Aorta (tissue), 5 donors: ENCODE measurements around the gene EPG5. TPM values are rescaled to one million over a fixed set of nuclear protein-coding genes. Genes with fewer than 3 reads are reported as not detected.
"Not testable (repeated sequence)": the region's sequence is repeated elsewhere in the genome, so short reads cannot be mapped to it uniquely, and the experiment has no call there.

ENCODE experiments used
- ATAC-seq: fragments of 200-7000 bp; cut with Tn5 transposase; one replicate; pipeline ENCODE4 v1.9.1; 2022; ENCODE audit warnings: moderate library complexity; ENCODE audit not compliant: low FRiP score
- DNase-seq, 2 donors: peaks; one replicate each; pipeline ENCODE4 v3.0.0-alpha.2; 2020
- H3K27ac ChIP-seq, 2 donors: one replicate each; pipeline ENCODE4 v1.5.1; 2013; ENCODE audit warnings: low read length in 2 of 2, mild to moderate bottlenecking in 2 of 2, moderate library complexity in 2 of 2, control low read depth in 1 of 2, inconsistent platforms in 1 of 2, low read depth in 1 of 2
- H3K27me3 ChIP-seq, 2 donors: one replicate each; pipeline ENCODE4 v1.6.1; 2013; ENCODE audit warnings: control low read depth in 1 of 2, low read length in 1 of 2, mild to moderate bottlenecking in 1 of 2, moderate library complexity in 1 of 2; ENCODE audit not compliant: insufficient read depth in 2 of 2, control insufficient read depth in 1 of 2
- H3K36me3 ChIP-seq, 2 donors: one replicate each; pipeline ENCODE4 v1.6.1; 2013; ENCODE audit warnings: control low read depth in 1 of 2, low read length in 1 of 2, mild to moderate bottlenecking in 1 of 2; ENCODE audit not compliant: insufficient read depth in 2 of 2, control insufficient read depth in 1 of 2
- H3K4me1 ChIP-seq, 2 donors: one replicate each; pipeline ENCODE4 v1.6.1; 2013; ENCODE audit warnings: low read length in 2 of 2, control low read depth in 1 of 2, mild to moderate bottlenecking in 1 of 2, moderate library complexity in 1 of 2; ENCODE audit not compliant: insufficient read depth in 2 of 2, control insufficient read depth in 1 of 2
- H3K4me3 ChIP-seq, 2 donors: one replicate each; pipeline ENCODE4 v1.5.1; 2013; ENCODE audit warnings: low read length in 2 of 2, control low read depth in 1 of 2, mild to moderate bottlenecking in 1 of 2
- H3K9me3 ChIP-seq: one replicate; pipeline ENCODE4 v1.6.1; 2013; ENCODE audit warnings: mild to moderate bottlenecking, low read length; ENCODE audit not compliant: control insufficient read depth
- WGBS, 2 donors: extraction: QIAGEN DNeasy Blood & Tissue Kit; methylation state at CpG; one replicate each; pipeline ENCODE4 v1.1.7; 2013; 5-methylcytosine and 5-hydroxymethylcytosine counted together
- intact Hi-C, 2 donors: fragments of 100-400 bp; cut with DNase I; formaldehyde crosslinking; loops; one replicate each; pipeline versions ENCODE4 v1.14.2 to v1.15.0; 2022
- polyA plus RNA-seq, 2 donors: library from polyadenylated mRNA; stranded (reverse); fragments of 200-250 nt; gene quantifications; one replicate each; pipeline ENCODE4 v1.2.3, GENCODE V29; 2013
- total RNA-seq, 2 donors: library from RNA; stranded (reverse); fragmentation: NEBNext Ultra II Directional; extraction: Animal tissue kit (Norgen Biotek cat#: 25700); gene quantifications; one replicate each; pipeline ENCODE4 v1.2.1, GENCODE V29; 2021
- donor health status: healthy with polysubstance abuse.
- donor health status: Bipolar disorder and iron deficiency.
- donor health status: DM: no; HTN: no; CAD: no.
- donor health status: DM: no; HTN: no; CAD: no.
- donor health status: DM: yes; HTN: yes; CAD: no.

The EPG5 gene
- total and polyA plus RNA-seq, 4 donors = 2.5 to 37.3 (median 19.8) TPM

DNA sequence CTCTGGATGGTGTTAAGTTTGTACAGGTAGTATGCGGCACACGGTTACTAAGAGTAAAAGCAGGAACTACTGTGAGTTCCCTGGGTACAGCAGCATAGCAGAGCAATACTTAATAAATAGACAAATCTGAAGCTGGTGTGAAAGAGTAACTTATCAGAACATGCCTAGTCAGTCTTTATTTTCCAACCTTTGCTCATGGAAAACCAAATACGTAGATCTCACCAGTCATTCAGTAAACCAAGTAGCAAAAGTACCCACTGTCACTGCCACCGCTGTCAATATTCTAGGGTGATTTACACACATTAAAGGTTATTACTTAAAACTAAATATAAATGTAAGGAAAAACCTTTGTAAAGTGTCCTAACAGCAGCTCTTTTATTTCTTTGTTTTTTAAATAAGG, 106.6 kb downstream of the EPG5 start:
- Histone ChIP-seq H3K4me1 (no peaks in the 10 kb centered on the region), H3K27ac (no peak overlapping the region), H3K36me3 (peaks cover 12% of the 10 kb centered on the region in 2 donors), H3K27me3 (no peaks in the 10 kb centered on the region), H3K9me3 (no peaks in the 10 kb centered on the region), H3K4me3 (no peak overlapping the region)
- intact Hi-C loops = loop anchor here in 1 of 2 donors (10.0 kb wide), 1 partner anchor 976 kb away; no protein-coding TSS in a partner anchor
- no peak for DNase-seq
- 84 to 94% methylated on average over 4 of the region's 4 CpGs for WGBS, 2 donors
- no peak for ATAC-seq

DNA sequence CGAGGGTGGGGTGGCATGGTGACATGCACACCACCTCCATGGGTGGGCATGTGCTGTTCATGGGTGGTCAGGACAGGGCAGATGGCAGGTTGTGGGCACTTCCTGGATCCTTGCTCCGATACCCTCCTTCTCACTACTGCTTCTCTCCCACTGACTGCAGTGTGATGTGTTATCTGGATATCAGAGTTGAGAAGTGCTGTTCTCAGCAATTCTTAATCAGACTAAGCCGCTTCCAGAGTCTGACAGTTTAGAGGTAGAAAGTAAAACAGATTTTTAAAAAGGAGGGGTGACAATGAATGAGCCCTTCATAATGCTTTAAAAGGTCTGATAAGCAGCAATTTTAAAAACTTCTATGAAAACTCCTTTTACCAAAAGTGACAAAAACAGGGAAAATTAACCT, 107.8 kb downstream of the EPG5 start:
- 95 to 100% methylated on average over 3 of the region's 3 CpGs for WGBS, 2 donors
- ATAC-seq = no peak

DNA sequence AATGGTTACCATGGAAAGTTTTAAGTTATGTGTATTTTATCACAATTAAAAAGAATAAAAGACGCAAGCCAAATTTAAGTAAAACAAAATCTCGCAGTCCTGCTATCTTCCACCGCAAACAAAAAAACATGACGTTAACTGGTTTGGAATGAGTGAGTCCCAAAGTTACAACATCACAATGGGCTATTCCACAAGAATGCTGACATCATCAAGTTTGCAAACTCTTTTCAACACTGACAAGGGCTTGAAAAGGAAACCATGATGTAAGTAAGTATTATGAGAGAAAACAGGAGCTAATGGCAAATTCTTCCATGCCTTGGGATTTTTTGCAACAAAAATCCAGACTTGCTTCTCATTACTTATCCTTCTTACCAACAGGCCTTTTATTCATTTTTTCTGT, 110.6 kb downstream of the EPG5 start:
- ATAC-seq (no peak), DNase-seq (no peak)
- Histone ChIP-seq H3K4me3 (no peak overlapping the region), H3K9me3 (no peaks in the 10 kb centered on the region), H3K36me3 (peaks cover 13 to 16% of the 10 kb centered on the region in 2 donors), H3K27me3 (no peaks in the 10 kb centered on the region), H3K4me1 (no peaks in the 10 kb centered on the region), H3K27ac (no peak overlapping the region)
- intact Hi-C loops = no loop called here
- 24 to 30% methylated on average over 4 of the region's 4 CpGs for WGBS, 2 donors

More for the DNA sequence above, 107.8 kb downstream of the EPG5 start:
- Histone ChIP-seq H3K27me3 (no peaks in the 10 kb centered on the region), H3K36me3 (peaks cover 9 to 12% of the 10 kb centered on the region in 2 donors), H3K4me1 (no peaks in the 10 kb centered on the region), H3K9me3 (no peaks in the 10 kb centered on the region), H3K27ac (no peak overlapping the region), H3K4me3 (no peak overlapping the region)
- no peak for DNase-seq
- intact Hi-C loops = no loop called here

DNA sequence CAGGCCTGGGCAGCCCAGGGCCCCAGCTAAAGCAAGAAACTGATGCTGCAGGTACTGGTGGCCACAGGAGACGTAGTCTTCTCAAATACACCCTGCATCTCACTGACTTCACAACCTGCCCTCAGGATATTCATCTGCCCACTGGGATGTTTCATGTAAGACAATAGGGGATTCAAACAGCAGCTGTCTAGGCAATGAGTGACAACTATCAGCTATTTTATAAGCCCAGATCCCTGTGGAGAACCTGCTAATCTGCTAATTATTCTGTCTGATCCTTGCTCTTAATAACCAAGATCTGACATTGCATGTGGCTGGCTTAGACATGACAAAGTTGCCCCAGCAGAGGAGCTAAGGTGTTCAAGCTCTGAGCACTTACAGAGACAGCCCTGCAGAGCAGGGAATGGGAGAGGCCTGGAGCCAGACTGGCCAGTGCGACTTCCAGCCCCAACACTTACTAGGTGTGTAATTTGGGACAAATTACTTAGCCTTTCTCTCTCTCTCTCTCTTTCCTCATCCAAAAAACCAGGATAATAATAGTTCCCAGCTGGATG, 113.0 kb downstream of the EPG5 start:
- 70 to 87% methylated on average over 2 of the region's 2 CpGs for WGBS, 2 donors
- Histone ChIP-seq H3K4me3 (no peak overlapping the region), H3K4me1 (no peaks in the 10 kb centered on the region), H3K36me3 (peaks cover 10% of the 10 kb centered on the region in 2 donors), H3K9me3 (no peaks in the 10 kb centered on the region), H3K27me3 (no peaks in the 10 kb centered on the region), H3K27ac (no peak overlapping the region)
- ATAC-seq (no peak), DNase-seq (no peak)
- intact Hi-C loops = no loop called here

DNA sequence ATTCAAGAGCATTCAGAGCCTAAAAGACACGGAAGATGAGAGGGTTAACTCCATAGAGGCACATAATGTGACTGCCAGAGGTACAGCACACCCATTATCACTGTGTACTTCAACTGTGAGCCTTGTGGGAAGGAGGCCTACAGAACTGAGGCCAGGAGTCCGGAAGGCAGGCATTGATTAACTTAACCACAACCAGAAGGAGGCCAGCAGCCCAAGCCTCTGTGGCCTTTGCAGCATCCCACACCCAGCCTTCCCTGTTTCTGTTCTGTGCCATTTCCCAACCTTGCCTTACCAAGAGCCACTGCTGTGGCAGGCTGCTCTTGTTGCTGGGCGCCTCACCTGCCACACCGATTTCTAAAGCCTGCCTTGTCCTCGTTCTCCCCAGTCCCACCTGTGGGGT, 114.5 kb downstream of the EPG5 start:
- Histone ChIP-seq H3K4me3 (no peak overlapping the region), H3K36me3 (peaks cover 4 to 10% of the 10 kb centered on the region in 2 donors), H3K4me1 (no peaks in the 10 kb centered on the region), H3K27ac (no peak overlapping the region), H3K9me3 (no peaks in the 10 kb centered on the region), H3K27me3 (no peaks in the 10 kb centered on the region)
- 84 to 91% methylated on average over 5 of the region's 5 CpGs for WGBS, 2 donors
- DNase-seq (no peak), ATAC-seq (no peak)
- intact Hi-C loops = no loop called here

DNA sequence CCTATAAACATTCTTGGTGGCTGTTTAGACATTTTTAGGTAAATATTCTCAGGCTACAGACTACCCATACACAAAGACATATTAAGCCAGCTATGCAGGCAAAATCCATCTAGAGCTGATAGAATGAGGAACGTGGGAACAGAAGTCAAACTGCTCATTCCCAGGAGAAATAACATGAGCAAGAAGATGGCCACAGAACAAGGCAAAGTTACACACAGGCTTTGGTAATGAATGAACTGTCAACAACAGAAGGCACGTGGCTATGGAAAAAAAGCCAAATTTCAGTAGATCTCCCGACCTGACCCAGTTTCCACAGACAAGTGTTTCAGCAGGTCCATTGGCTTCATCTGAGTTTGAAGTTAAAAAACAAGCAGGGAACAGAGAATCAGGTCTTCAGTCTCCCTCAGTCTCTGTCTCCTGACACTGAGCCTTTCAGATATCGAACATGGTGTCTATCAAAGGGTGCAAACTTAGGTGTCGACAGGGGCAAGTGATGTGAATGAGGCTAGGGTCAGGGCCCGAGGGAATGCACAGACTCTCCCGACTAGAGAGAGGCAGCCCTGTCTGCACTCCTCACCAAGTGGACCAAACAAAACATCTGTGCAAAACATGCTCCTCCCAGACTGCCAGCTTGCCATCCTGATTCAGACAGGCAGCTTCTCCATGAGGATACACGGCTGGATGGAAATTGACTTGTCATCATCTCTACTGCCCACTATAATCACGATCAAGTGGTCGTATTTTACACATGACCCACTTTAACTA, 115.8 kb downstream of the EPG5 start:
- Histone ChIP-seq H3K27ac (no peak overlapping the region), H3K4me3 (no peak overlapping the region), H3K4me1 (no peaks in the 10 kb centered on the region), H3K9me3 (no peaks in the 10 kb centered on the region), H3K36me3 (peaks cover 4 to 10% of the 10 kb centered on the region in 2 donors), H3K27me3 (no peaks in the 10 kb centered on the region)
- ATAC-seq (no peak), DNase-seq (no peak)
- WGBS, 2 donors = 33 to 43% methylated on average over 10 of the region's 10 CpGs
- intact Hi-C loops = no loop called here

DNA sequence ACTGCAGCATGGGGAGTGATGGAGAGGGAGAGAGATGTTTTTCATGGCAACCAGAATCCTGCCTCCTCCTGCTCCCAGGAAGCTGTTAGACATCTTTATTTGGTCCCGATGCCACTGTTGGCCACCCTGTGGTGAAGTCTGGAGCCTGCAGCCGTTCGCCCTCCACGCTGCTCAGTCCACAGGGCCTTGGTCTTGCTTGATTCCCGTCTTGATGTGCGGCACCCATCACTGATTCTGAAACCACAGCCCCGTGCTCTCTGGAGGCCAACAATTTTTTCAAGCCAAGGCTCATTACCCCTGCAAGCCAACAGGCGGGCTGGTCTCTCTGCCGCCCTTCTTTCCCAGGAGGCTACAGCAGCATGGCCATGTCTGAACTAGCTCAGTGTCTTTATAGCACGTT, 117.1 kb downstream of the EPG5 start:
- H3K27ac ChIP-seq = no peak overlapping the region
- DNase-seq (no peak), ATAC-seq (no peak)
- 84 to 89% methylated on average over 10 of the region's 10 CpGs for WGBS, 2 donors
- no peaks in the 10 kb centered on the region for H3K27me3 ChIP-seq
- intact Hi-C loops = no loop called here
- no peaks in the 10 kb centered on the region for H3K4me1 ChIP-seq
- no peak overlapping the region for H3K4me3 ChIP-seq
- no peaks in the 10 kb centered on the region for H3K9me3 ChIP-seq
- H3K36me3 ChIP-seq = peaks cover 4 to 7% of the 10 kb centered on the region in 2 donors

DNA sequence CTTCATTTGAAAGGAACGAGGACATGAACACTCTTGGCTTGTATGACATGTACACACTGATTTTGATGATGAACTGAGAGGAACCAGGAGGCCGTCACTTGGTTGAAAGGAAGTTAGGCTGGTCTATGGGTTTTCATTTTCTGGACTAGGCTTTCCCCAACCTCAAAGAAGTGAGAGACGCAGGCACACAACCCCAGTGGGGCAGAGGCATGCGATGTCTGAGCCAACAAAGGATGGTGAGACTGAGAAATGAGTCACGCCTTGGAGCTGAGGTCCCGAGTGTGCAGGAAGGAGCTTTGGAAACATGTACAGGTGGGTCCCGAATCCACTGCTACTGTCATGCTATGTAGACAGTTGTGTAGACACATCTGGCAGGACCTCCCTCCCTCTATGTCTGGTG, 117.6 kb downstream of the EPG5 start:
- 80 to 84% methylated on average over 7 of the region's 7 CpGs for WGBS, 2 donors
- Histone ChIP-seq H3K27ac (no peak overlapping the region), H3K4me3 (no peak overlapping the region), H3K36me3 (peaks cover 4 to 7% of the 10 kb centered on the region in 2 donors), H3K4me1 (no peaks in the 10 kb centered on the region), H3K9me3 (no peaks in the 10 kb centered on the region), H3K27me3 (no peaks in the 10 kb centered on the region)
- intact Hi-C loops = no loop called here
- ATAC-seq (no peak), DNase-seq (no peak)

DNA sequence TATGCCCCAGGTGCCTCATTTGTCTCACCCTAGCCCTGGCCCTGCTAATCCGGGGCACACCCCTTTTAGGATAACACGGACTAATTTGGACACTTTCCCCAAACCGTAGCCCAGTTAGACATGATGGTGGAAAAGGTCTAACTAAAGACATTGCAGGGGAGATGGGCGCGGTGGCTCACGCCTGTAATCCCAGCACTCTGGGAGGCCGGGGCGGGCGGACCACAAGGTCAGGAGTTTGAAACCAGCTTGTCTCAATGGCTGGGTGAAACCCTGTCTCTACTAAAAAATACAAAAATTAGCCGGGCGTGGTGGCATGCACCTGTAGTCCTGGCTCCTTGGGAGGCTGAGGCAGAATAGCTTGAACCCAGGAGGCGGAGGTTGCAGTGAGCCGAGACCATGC, 118.5 kb downstream of the EPG5 start:
- H3K27me3 ChIP-seq, H3K36me3 ChIP-seq, H3K4me1 ChIP-seq, H3K27ac ChIP-seq, H3K9me3 ChIP-seq, ATAC-seq, intact Hi-C loops, DNase-seq, H3K4me3 ChIP-seq: not testable (repeated sequence)
- 96 to 97% methylated on average over 13 of the region's 13 CpGs for WGBS, 2 donors
